Aorta (tissue), 5 donors: ENCODE results near the gene CCDC85B. TPM values are rescaled to one million over a fixed set of nuclear protein-coding genes. Genes with fewer than 3 reads are reported as not detected.
"Not testable (repeated sequence)": the region's sequence is repeated elsewhere in the genome, so short reads cannot be mapped to it uniquely, and the experiment has no call there.

Source experiments
- ATAC-seq: fragments of 200-7000 bp; cut with Tn5 transposase; one replicate; pipeline ENCODE4 v1.9.1; 2022; ENCODE audit warnings: moderate library complexity; ENCODE audit not compliant: low FRiP score
- DNase-seq, 2 donors: peaks; one replicate each; pipeline ENCODE4 v3.0.0-alpha.2; 2020
- H3K27ac ChIP-seq, 2 donors: one replicate each; pipeline ENCODE4 v1.5.1; 2013; ENCODE audit warnings: low read length in 2 of 2, mild to moderate bottlenecking in 2 of 2, moderate library complexity in 2 of 2, control low read depth in 1 of 2, inconsistent platforms in 1 of 2, low read depth in 1 of 2
- H3K27me3 ChIP-seq, 2 donors: one replicate each; pipeline ENCODE4 v1.6.1; 2013; ENCODE audit warnings: control low read depth in 1 of 2, low read length in 1 of 2, mild to moderate bottlenecking in 1 of 2, moderate library complexity in 1 of 2; ENCODE audit not compliant: insufficient read depth in 2 of 2, control insufficient read depth in 1 of 2
- H3K36me3 ChIP-seq, 2 donors: one replicate each; pipeline ENCODE4 v1.6.1; 2013; ENCODE audit warnings: control low read depth in 1 of 2, low read length in 1 of 2, mild to moderate bottlenecking in 1 of 2; ENCODE audit not compliant: insufficient read depth in 2 of 2, control insufficient read depth in 1 of 2
- H3K4me1 ChIP-seq, 2 donors: one replicate each; pipeline ENCODE4 v1.6.1; 2013; ENCODE audit warnings: low read length in 2 of 2, control low read depth in 1 of 2, mild to moderate bottlenecking in 1 of 2, moderate library complexity in 1 of 2; ENCODE audit not compliant: insufficient read depth in 2 of 2, control insufficient read depth in 1 of 2
- H3K4me3 ChIP-seq, 2 donors: one replicate each; pipeline ENCODE4 v1.5.1; 2013; ENCODE audit warnings: low read length in 2 of 2, control low read depth in 1 of 2, mild to moderate bottlenecking in 1 of 2
- H3K9me3 ChIP-seq: one replicate; pipeline ENCODE4 v1.6.1; 2013; ENCODE audit warnings: mild to moderate bottlenecking, low read length; ENCODE audit not compliant: control insufficient read depth
- WGBS, 2 donors: extraction: QIAGEN DNeasy Blood & Tissue Kit; methylation state at CpG; one replicate each; pipeline ENCODE4 v1.1.7; 2013; 5-methylcytosine and 5-hydroxymethylcytosine counted together
- intact Hi-C, 2 donors: fragments of 100-400 bp; cut with DNase I; formaldehyde crosslinking; loops; one replicate each; pipeline versions ENCODE4 v1.14.2 to v1.15.0; 2022
- long read RNA-seq, 2 donors: library from polyadenylated mRNA; unstranded; transcript quantifications; one replicate each; pipeline ENCODE4 v2.0.0, GENCODE V29; 2020 to 2021
- polyA plus RNA-seq, 2 donors: library from polyadenylated mRNA; stranded (reverse); fragments of 200-250 nt; gene quantifications; one replicate each; pipeline ENCODE4 v1.2.3, GENCODE V29; 2013
- total RNA-seq, 2 donors: library from RNA; stranded (reverse); fragmentation: NEBNext Ultra II Directional; extraction: Animal tissue kit (Norgen Biotek cat#: 25700); gene quantifications; one replicate each; pipeline ENCODE4 v1.2.1, GENCODE V29; 2021
- donor health status: healthy with polysubstance abuse.
- donor health status: Bipolar disorder and iron deficiency.
- donor health status: DM: no; HTN: no; CAD: no.
- donor health status: DM: no; HTN: no; CAD: no.
- donor health status: DM: yes; HTN: yes; CAD: no.

CCDC85B gene
- total RNA-seq (10 to 100 TPM; 30.1 to 46.9 TPM), polyA plus RNA-seq (10 to 100 TPM; 23.9 to 72.8 TPM)
- long read RNA-seq, donor 1, transcript CCDC85B-201 (1 exons, 1,524 nt), result major isoform, 33 of 33 reads
- long read RNA-seq, donor 1, partial matches to known transcripts, result 0 of 33 reads
- long read RNA-seq, donor 1, other reads (novel, unspliced or antisense), result 0 of 33 reads
- long read RNA-seq, donor 2, transcript CCDC85B-201 (1 exons, 1,524 nt), result major isoform, 76 of 76 reads
- long read RNA-seq, donor 2, partial matches to known transcripts, result 0 of 76 reads
- long read RNA-seq, donor 2, other reads (novel, unspliced or antisense), result 0 of 76 reads

DNA sequence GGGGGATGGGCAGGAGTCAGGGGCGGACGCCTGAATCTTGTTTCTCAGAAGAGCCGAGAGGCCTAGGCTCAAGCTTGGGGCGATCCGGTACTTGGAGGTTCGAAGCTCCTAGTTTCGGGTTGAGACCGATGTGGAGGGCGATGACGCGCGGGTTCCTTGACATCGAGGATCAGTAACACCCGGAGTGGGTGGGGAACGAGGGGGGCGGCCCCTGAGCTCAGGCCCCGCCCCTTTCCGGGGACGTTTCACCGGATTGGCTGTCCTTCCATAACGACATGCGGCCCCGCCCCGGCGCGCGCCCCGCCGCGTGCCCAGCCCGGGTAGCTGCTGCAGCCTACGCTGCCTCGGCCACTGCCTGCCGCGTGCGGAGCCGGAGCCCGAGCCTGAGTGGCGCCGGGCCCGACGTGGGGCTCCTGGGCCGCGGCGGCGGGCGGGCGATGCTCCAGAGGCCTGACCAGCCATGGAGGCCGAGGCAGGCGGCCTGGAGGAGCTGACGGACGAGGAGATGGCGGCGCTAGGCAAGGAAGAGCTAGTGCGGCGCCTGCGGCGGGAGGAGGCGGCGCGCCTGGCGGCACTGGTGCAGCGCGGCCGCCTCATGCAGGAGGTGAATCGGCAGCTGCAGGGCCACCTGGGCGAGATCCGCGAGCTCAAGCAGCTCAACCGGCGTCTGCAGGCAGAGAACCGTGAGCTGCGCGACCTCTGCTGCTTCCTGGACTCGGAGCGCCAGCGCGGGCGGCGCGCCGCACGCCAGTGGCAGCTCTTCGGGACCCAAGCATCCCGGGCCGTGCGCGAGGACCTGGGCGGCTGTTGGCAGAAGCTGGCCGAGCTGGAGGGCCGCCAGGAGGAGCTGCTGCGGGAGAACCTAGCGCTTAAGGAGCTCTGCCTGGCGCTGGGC is at the start of gene CCDC85B:
Gene CCDC85B (plus strand): TSS at position 350 of the 895 bp plus-strand sequence. CDS start 111 bp downstream, at position 461.
- 0 to 1% methylated on average over 86 to 94 of the region's 94 CpGs for WGBS, 2 donors
- peak within 1 kb of the TSS; percentile 35 to 58 for H3K4me3 ChIP-seq
- H3K36me3 ChIP-seq, result no peaks in the 10 kb centered on the region
- no peaks in the 10 kb centered on the region for H3K9me3 ChIP-seq
- H3K27ac ChIP-seq, result peak within 1 kb of the TSS; percentile 86 to 99
- DNase-seq (peak; percentile 99), ATAC-seq (peak; percentile 90)
- H3K27me3 ChIP-seq, result peaks cover 0 to 5% of the 10 kb centered on the region in 2 donors
- peaks cover 0 to 3% of the 10 kb centered on the region in 2 donors for H3K4me1 ChIP-seq
- intact Hi-C loops, result no loop called here

DNA sequence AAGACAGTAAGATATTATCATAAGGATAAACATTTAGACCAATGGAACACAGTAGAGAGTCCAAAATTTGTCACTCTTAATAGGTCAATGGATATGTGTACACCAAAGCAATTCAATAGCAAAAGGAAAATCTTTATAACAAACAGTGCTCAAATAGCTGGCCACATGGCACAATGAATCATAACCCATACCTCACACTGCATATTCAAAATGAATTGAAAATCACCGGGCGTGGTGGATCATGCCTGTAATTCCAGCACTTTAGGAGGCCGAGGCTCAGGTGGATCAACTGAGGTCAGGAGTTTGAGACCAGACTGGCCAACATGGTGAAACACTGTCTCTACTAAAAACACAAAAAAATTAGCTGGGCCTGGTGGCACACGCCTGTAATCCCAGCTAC is 48.3 kb upstream of the CCDC85B start:
- intact Hi-C loops, result no loop called here
- no peaks in the 10 kb centered on the region for H3K4me1 ChIP-seq
- DNase-seq (no peak), ATAC-seq (no peak)
- no peaks in the 10 kb centered on the region for H3K9me3 ChIP-seq
- no peaks in the 10 kb centered on the region for H3K36me3 ChIP-seq
- H3K27me3 ChIP-seq, result no peaks in the 10 kb centered on the region
- WGBS, 2 donors, result 96 to 97% methylated on average over 4 of the region's 4 CpGs
- no peak overlapping the region for H3K4me3 ChIP-seq
- H3K27ac ChIP-seq, result no peak overlapping the region

DNA sequence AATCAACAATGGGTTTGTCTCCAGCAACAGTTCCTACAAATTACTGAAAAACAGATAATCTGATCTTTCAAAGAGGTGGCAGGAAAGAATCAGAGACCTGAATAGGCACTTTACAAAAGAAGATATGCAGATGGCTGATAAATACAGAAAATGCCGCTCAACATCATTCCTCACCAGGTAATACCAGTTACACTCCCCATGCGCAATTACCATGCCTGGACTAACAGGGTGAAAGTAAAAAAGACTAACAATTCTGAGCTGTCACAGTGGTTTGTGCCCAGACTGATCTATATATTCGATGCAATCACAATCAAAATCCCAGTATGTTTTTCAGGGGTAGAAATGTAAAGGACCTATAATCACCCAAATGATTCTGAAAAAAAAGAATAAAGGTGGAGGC is 46.7 kb upstream of the CCDC85B start:
- no peak for ATAC-seq
- intact Hi-C loops, result no loop called here

DNA sequence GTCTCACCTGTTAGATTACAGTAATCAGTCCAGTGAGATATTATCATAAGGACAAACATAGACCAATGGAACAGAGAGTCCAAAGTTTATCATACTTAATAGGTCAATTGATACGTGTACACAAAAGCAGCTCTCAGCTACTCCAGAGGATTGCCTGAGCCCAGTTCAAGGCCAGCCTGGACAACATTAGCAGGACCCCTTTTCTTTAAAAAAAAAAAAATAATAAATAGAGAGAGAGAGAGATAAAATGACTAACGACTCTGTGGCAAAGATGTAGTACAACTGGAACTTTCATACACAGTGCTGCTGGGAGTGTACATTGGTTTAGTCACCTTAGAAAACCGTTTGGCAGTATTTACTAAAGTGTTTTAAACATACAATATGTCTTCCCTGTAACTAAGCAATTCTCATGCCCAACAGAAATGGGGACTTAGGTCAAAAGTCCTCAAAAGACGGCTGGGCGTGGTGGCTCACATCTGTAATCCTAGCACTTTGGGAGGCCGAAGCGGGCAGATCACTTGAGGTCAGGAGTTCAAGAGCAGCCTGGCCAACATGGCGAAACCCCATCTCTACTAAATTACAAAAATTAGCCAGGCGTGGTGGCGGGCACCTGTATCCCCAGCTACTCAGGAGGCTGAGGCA is 46.1 kb upstream of the CCDC85B start:
- Histone ChIP-seq H3K36me3 (no peaks in the 10 kb centered on the region), H3K4me1 (no peaks in the 10 kb centered on the region), H3K9me3 (no peaks in the 10 kb centered on the region), H3K27me3 (no peaks in the 10 kb centered on the region), H3K4me3 (no peak overlapping the region), H3K27ac (no peak overlapping the region)
- intact Hi-C loops, result no loop called here
- no peak for DNase-seq
- no peak for ATAC-seq
- WGBS, 2 donors, result 89% methylated on average over 10 of the region's 10 CpGs

More for the DNA sequence above, 46.7 kb upstream of the CCDC85B start:
- no peak for DNase-seq
- no peaks in the 10 kb centered on the region for H3K9me3 ChIP-seq
- no peak overlapping the region for H3K27ac ChIP-seq
- no peaks in the 10 kb centered on the region for H3K36me3 ChIP-seq
- H3K4me3 ChIP-seq, result no peak overlapping the region
- no peaks in the 10 kb centered on the region for H3K4me1 ChIP-seq
- WGBS, 2 donors, result 94 to 95% methylated on average over 3 of the region's 3 CpGs
- no peaks in the 10 kb centered on the region for H3K27me3 ChIP-seq

DNA sequence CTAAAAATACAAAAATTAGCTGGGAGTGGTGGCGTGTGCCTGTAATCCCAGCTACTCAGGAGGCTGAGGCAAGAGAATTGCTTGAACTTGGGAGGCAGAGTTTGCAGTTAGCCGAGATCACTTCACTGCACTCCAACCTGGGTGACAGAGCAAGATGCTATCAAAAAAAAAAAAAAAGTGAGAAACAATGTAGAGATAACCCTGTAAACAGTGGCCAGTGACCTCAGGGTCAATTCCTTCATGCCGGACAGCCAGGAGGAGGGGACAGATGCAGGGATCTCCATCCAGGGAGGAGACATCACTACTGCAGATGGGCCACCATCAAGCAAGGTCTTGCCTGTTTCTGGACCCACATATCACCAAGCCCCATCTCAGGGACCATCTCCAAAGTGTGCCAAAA is 42.7 kb upstream of the CCDC85B start:
- no peak for ATAC-seq
- WGBS, 2 donors, result 87 to 91% methylated on average over 3 of the region's 3 CpGs
- H3K4me1 ChIP-seq, result no peaks in the 10 kb centered on the region

DNA sequence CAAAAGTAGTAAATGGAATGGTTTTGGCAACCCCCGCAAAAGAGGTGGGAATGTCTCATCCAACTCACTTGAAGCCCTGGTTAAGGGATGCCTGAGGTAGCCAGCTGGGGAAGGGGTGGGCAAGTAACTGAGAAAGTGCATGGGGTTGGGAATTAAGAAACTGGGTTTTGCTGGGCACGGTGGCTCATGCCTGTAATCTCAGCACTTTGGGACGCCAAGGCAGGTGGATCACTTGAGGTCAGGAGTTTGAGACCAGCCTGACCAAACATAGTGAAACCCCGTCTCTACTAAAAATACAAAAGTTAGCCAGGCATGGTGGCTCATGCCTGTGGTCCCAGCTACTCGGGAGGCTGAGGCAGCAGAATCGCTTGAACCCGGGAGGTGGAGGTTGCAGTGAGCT is 41.8 kb upstream of the CCDC85B start:
- H3K9me3 ChIP-seq, H3K36me3 ChIP-seq, intact Hi-C loops, H3K4me1 ChIP-seq, ATAC-seq, H3K27me3 ChIP-seq, H3K4me3 ChIP-seq, H3K27ac ChIP-seq: not testable (repeated sequence)
- peak in 1 of 2 donors; percentile 42 for DNase-seq
- WGBS, 2 donors, result 47 to 53% methylated on average over 7 of the region's 7 CpGs

More for the DNA sequence above, 42.7 kb upstream of the CCDC85B start:
- intact Hi-C loops, result no loop called here
- Histone ChIP-seq H3K36me3 (peaks cover 0 to 2% of the 10 kb centered on the region in 2 donors), H3K4me3 (no peak overlapping the region), H3K9me3 (no peaks in the 10 kb centered on the region), H3K27ac (no peak overlapping the region), H3K27me3 (no peaks in the 10 kb centered on the region)
- no peak for DNase-seq

DNA sequence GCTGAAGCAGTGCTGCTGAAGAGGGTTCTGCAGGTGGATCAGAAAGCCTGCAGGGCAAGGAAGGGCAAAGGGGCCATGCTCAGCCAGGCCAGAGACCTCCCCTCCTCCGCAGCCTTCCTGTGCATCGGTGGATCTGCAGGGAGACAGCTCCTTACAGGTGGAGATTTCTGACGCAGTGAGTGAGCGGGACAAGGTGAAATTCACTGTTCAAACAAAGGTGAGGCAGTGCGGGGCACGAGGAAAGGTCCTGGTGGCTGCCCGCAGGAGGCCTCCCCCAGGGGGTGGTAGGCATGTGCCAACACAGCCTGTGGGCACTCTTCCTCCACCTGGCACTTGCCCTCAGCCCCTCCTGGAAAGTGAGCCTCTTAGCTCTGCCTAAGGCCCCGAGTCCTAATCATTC is 41.1 kb upstream of the CCDC85B start:
- Histone ChIP-seq H3K4me3 (no peak overlapping the region), H3K27me3 (no peaks in the 10 kb centered on the region), H3K36me3 (peaks cover 0 to 7% of the 10 kb centered on the region in 2 donors), H3K9me3 (no peaks in the 10 kb centered on the region), H3K27ac (no peak overlapping the region), H3K4me1 (no peaks in the 10 kb centered on the region)
- 78 to 79% methylated on average over 8 of the region's 8 CpGs for WGBS, 2 donors
- ATAC-seq (no peak), DNase-seq (peak in 1 of 2 donors; percentile 61)
- intact Hi-C loops, result no loop called here

DNA sequence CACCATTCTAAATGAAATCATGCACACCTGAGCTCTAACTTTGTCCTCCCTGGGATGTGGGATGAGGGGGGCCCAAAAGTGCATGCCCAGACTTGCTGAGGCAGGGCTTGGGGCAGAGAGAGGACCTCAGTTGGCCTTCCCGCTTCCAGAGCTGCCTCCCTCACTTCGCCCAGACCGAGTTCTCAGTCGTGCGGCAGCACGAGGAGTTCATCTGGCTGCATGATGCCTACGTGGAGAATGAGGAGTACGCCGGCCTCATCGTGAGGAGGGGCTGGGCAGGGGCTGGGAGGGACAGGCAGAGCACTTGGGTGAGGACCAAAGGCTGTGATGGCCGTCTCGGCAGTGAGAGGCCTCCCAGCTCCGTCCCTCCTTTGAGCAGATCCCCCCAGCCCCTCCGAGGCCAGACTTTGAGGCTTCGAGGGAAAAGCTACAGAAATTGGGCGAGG is 40.7 kb upstream of the CCDC85B start:
- intact Hi-C loops, result no loop called here
- no peak overlapping the region for H3K27ac ChIP-seq
- no peaks in the 10 kb centered on the region for H3K4me1 ChIP-seq
- H3K4me3 ChIP-seq, result no peak overlapping the region
- no peak for ATAC-seq
- DNase-seq, result peak in 1 of 2 donors; percentile 70
- H3K9me3 ChIP-seq, result no peaks in the 10 kb centered on the region
- H3K36me3 ChIP-seq, result peaks cover 0 to 8% of the 10 kb centered on the region in 2 donors
- H3K27me3 ChIP-seq, result no peaks in the 10 kb centered on the region
- WGBS, 2 donors, result 39 to 49% methylated on average over 16 of the region's 16 CpGs
